HepG2 (cell line): ENCODE results near the gene AGBL2. TPM values are rescaled to one million over a fixed set of nuclear protein-coding genes. Genes with fewer than 3 reads are reported as not detected.

Experiments
- ATAC-seq: fragments of 200-7000 bp; cut with Tn5 transposase; 3 replicates; pipeline ENCODE4 v1.9.1; 2020; ENCODE audit warnings: mild to moderate bottlenecking, moderate library complexity
- BruUV-seq: library from RNA; stranded (reverse); fragments of 400-500 nt; replicated peaks from 2 replicates; lab custom pipeline; 2021; lab: Mats Ljungman, UMichigan
- CTCF ChIA-PET: fragments of 300-600 bp; formaldehyde crosslinking; extraction: SDS; loops from one replicate; lab custom pipeline; 2021; ENCODE audit warnings: low total read pairs, inconsistent platforms, low intra/inter-chr PET ratio; lab: Yijun Ruan, JAX
- POLR2A ChIA-PET: fragments of 350-600 bp; sonication (Branson Sonifier 250); formaldehyde crosslinking; loops from one replicate; lab custom pipeline; 2020; ENCODE audit warnings: antibody characterized with exemption, inconsistent platforms; lab: Yijun Ruan, JAX
- DNase-seq: peaks from one replicate; pipeline ENCODE4 v3.0.0-alpha.2; 2015; ENCODE audit warnings: low spot score
- FAIRE-seq: peaks from 3 replicates; lab custom pipeline; 2011; peaks lifted over from hg19 to GRCh38; lab: Jason Lieb, UNC
- H2AFZ ChIP-seq: one replicate; pipeline ENCODE4 v1.6.1; 2011; ENCODE audit warnings: low read length, inconsistent platforms
- H3K27ac ChIP-seq: fragments of 300-600 bp; 3 replicates; pipeline ENCODE4 v1.8.0; 2011; ENCODE audit warnings: mixed run types, mild to moderate bottlenecking, mixed read lengths, low read length, inconsistent platforms; ENCODE audit not compliant: insufficient read depth; ENCODE audit errors: extremely low read length
- H3K27me3 ChIP-seq, 2 experiments: fragments of 200-600 bp in 1 of 2; 2 replicates in 1 of 2; 3 replicates in 1 of 2; pipeline versions ENCODE4 v1.6.0 to v1.8.0; 2011; ENCODE audit warnings: low read length in 2 of 2, mild to moderate bottlenecking in 2 of 2, moderate library complexity in 2 of 2, inconsistent platforms in 1 of 2; ENCODE audit not compliant: insufficient read depth in 2 of 2, control insufficient read depth in 1 of 2
- H3K36me3 ChIP-seq, 2 experiments: fragments of 200-600 bp in 1 of 2; replicated peaks in 1 of 2; 2 replicates in 1 of 2; 3 replicates in 1 of 2; pipeline versions ENCODE4 v1.5.1 to v1.8.0; 2011; ENCODE audit warnings: low read length in 2 of 2, inconsistent platforms in 1 of 2; ENCODE audit not compliant: insufficient read depth in 2 of 2, control insufficient read depth in 1 of 2
- H3K4me1 ChIP-seq: 2 replicates; pipeline ENCODE4 v1.5.1; 2012; ENCODE audit warnings: low read length, inconsistent platforms; ENCODE audit not compliant: insufficient read depth
- H3K4me2 ChIP-seq: 2 replicates; pipeline ENCODE4 v1.6.0; 2011; ENCODE audit warnings: low read depth, low read length, inconsistent platforms
- H3K4me3 ChIP-seq, 3 experiments: fragments of 200-600 bp in 1 of 3; sonication (generic), shearing (Covaris generic) in 1 of 3; replicated peaks in 1 of 3; 2 replicates each; pipeline ENCODE4 v1.5.1; 2011 to 2016; ENCODE audit warnings: low read length in 3 of 3, inconsistent platforms in 2 of 3, low read depth in 2 of 3, mild to moderate bottlenecking in 2 of 3, control low read depth in 1 of 3, mixed read lengths in 1 of 3; ENCODE audit not compliant: insufficient read depth in 1 of 3
- H3K79me2 ChIP-seq: one replicate; pipeline ENCODE4 v1.6.1; 2011; ENCODE audit warnings: low read length, inconsistent platforms; ENCODE audit not compliant: insufficient read depth
- H3K9ac ChIP-seq: 2 replicates; pipeline ENCODE4 v1.6.0; 2011; ENCODE audit warnings: mild to moderate bottlenecking, low read depth, low read length, inconsistent platforms; ENCODE audit not compliant: insufficient read depth
- H3K9me3 ChIP-seq: 2 replicates; pipeline ENCODE4 v1.5.1; 2012; ENCODE audit warnings: mild to moderate bottlenecking, low read length
- H4K20me1 ChIP-seq: 2 replicates; pipeline ENCODE4 v1.6.0; 2011; ENCODE audit warnings: inconsistent platforms, mild to moderate bottlenecking, low read length, moderate library complexity; ENCODE audit not compliant: insufficient read depth
- ATAD3A ChIP-seq: sonication (generic); formaldehyde crosslinking; IDR thresholded peaks from 2 replicates; pipeline ENCODE4 v1.4.0; 2020; ENCODE audit warnings: missing genetic modification reagents
- CEBPB ChIP-seq: IDR thresholded peaks from 2 replicates; pipeline ENCODE4 v1.6.1; 2011; ENCODE audit warnings: low read depth, low read length, improper control_type of control experiment, borderline replicate concordance
- GFI1 ChIP-seq: sonication (generic); formaldehyde crosslinking; IDR thresholded peaks from 2 replicates; pipeline ENCODE4 v1.5.0; 2020; ENCODE audit warnings: missing genetic modification reagents, mild to moderate bottlenecking, borderline replicate concordance
- HOXA9 ChIP-seq: sonication (generic); formaldehyde crosslinking; IDR thresholded peaks from 2 replicates; pipeline ENCODE4 v1.8.1; 2022; ENCODE audit warnings: missing genetic modification reagents, mild to moderate bottlenecking, moderate library complexity, borderline replicate concordance
- MAFK ChIP-seq, 2 experiments: IDR thresholded peaks in 1 of 2; conservative IDR thresholded peaks in 1 of 2; 2 replicates each; pipeline ENCODE4 v1.6.1; 2011; ENCODE audit warnings: improper control_type of control experiment in 2 of 2, low read length in 2 of 2
- NAIF1 ChIP-seq: sonication (generic); formaldehyde crosslinking; IDR thresholded peaks from 2 replicates; pipeline ENCODE4 v1.5.0; 2020; ENCODE audit warnings: mild to moderate bottlenecking, missing genetic modification reagents, borderline replicate concordance
- ZNF10 ChIP-seq: sonication (generic); formaldehyde crosslinking; IDR thresholded peaks from 2 replicates; pipeline ENCODE4 v1.4.0; 2020; ENCODE audit warnings: mild to moderate bottlenecking, low read depth, missing genetic modification reagents, borderline replicate concordance
- ZNF160 ChIP-seq: sonication (generic); formaldehyde crosslinking; IDR thresholded peaks from 2 replicates; pipeline ENCODE4 v1.8.0; 2022; ENCODE audit warnings: mild to moderate bottlenecking, inconsistent platforms, missing genetic modification reagents
- ZNF224 ChIP-seq: sonication (generic); formaldehyde crosslinking; IDR thresholded peaks from 2 replicates; pipeline ENCODE4 v1.5.0; 2020; ENCODE audit warnings: mild to moderate bottlenecking, missing genetic modification reagents
- ZNF232 ChIP-seq: sonication (generic); formaldehyde crosslinking; IDR thresholded peaks from 2 replicates; pipeline ENCODE4 v1.4.0; 2020; ENCODE audit warnings: missing genetic modification reagents, borderline replicate concordance
- ZNF839 ChIP-seq: sonication (generic); formaldehyde crosslinking; IDR thresholded peaks from 2 replicates; pipeline ENCODE4 v1.4.0; 2020; ENCODE audit warnings: missing genetic modification reagents, mild to moderate bottlenecking, borderline replicate concordance
- ZNF850 ChIP-seq: sonication (generic); formaldehyde crosslinking; conservative IDR thresholded peaks from 2 replicates; pipeline ENCODE4 v1.9.0; 2021; ENCODE audit warnings: mild to moderate bottlenecking, missing genetic modification reagents
- WGBS: methylation state at CpG from one replicate; pipeline ENCODE4 v1.1.6; 2017; ENCODE audit warnings: low lambda C conversion rate; 5-methylcytosine and 5-hydroxymethylcytosine counted together
- in situ Hi-C: cut with HindIII; loops from 2 replicates; pipeline ENCODE4 v1.10.0; 2017; ENCODE audit warnings: low pct_unique_long_range_greater_than_20kb; ENCODE audit not compliant: extremely low pct_ligation_motif_present
- intact Hi-C: fragments of 100-400 bp; cut with micrococcal nuclease; formaldehyde crosslinking; loops from one replicate; pipeline ENCODE4 v1.10.0; 2022; ENCODE audit not compliant: unreplicated experiment
- polyA plus RNA-seq, 8 experiments: library from polyadenylated mRNA; depleted of rRNA in 3 of 8; stranded (reverse) in 7 of 8; unstranded in 1 of 8; fragments of >200 nt; fragmentation: Illumina TruSeq in 4 of 8; extraction: Trizol in 4 of 8; gene quantifications; 2 replicates each; pipeline versions ENCODE4 v1.2.1 to v1.2.3, GENCODE V29; 2011 to 2016; ENCODE audit warnings: low read depth in 4 of 8, missing spikeins in 1 of 8, mixed read lengths in 1 of 8; ENCODE audit not compliant: insufficient read depth in 1 of 8
- total RNA-seq, 5 experiments: library from RNA; depleted of rRNA; stranded (reverse); fragments of >200 nt; fragmentation: Illumina TruSeq; extraction: Trizol; gene quantifications; 2 replicates each; pipeline ENCODE4 v1.2.3, GENCODE V29; 2016; ENCODE audit warnings: low read depth in 1 of 5
- TF ChIP-seq, protein P1 (sequence below): sonication (generic); formaldehyde crosslinking; IDR thresholded peaks from 2 replicates; pipeline ENCODE4 v1.4.0; 2020; ENCODE audit warnings: missing genetic modification reagents
- TF ChIP-seq, protein P2 (sequence below): sonication (generic); formaldehyde crosslinking; IDR thresholded peaks from 2 replicates; pipeline ENCODE4 v1.8.0; 2022; ENCODE audit warnings: low read depth, missing genetic modification reagents

Gene AGBL2
- total and polyA plus RNA-seq, 2 of the 13 experiments (the other 11 are each of a cell fraction or from before 2014, with no cell fraction given): 1.6 to 5.7 TPM

DNA sequence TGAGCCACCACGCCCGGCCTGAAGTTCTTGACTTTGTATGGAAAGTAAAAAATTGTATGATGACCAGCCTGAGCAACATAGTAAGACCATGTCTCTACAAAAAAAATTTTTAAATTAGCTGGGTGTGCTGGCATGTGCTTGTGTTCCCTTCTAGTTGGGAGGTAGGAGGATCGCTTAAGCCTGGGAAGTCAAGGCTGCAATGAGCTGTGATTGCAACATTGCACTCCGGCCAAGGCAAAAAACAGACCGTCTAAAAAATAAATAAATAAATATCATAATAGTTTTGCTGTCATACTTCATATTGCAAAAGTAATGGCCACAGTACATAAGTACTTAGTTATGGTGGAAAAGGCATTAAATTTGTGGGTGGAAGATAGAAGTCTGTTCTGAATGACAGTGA, 3.4 kb downstream of the AGBL2 start:
- Histone ChIP-seq H3K9ac (no peak overlapping the region), H3K4me3 (no peak overlapping the region), H3K4me1 (peaks cover 22% of the 10 kb centered on the region), H3K27ac (no peak overlapping the region), H3K36me3 (no peaks in the 10 kb centered on the region), H3K27me3 (no peaks in the 10 kb centered on the region), H3K9me3 (no peaks in the 10 kb centered on the region), H2AFZ (no peak overlapping the region), H4K20me1 (no peaks in the 10 kb centered on the region), H3K79me2 (no peaks in the 10 kb centered on the region), H3K4me2 (no peak overlapping the region)
- in situ Hi-C loops: no loop called here
- intact Hi-C loops: no loop called here
- FAIRE-seq (no peak), ATAC-seq (no peak), DNase-seq (no peak)
- WGBS: 75% methylated on average over 5 of the region's 5 CpGs
- ChIA-PET CTCF (no interaction called here), POLR2A (no interaction called here)
- no TSS peak for BruUV-seq
- TF ChIP-seq NAIF1: no peak
- TF ChIP-seq CEBPB: peak; percentile 38; the same call in 1 of the 2 replicates

DNA sequence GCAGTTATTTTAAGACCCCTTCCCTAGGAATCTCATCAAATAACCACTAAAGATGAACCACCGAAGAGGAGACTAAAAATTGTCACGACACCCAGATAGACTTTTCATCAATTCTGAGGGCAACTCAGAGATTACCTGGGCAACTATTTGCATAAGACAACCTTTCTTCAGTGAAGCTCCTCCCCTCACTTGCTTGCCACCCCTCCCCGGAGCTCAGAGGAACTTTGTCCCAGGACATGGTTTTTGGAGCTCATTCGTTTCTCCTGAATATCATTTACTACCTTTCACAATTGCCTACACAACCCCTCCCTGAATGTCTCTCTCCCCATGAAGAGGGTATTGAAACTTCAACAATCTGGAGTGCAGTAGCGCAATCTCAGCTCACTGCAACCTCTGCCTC, 3.9 kb downstream of the AGBL2 start:
- ATAC-seq (no peak), DNase-seq (no peak), FAIRE-seq (no peak)
- Histone ChIP-seq H3K36me3 (no peaks in the 10 kb centered on the region), H3K79me2 (no peaks in the 10 kb centered on the region), H3K27ac (no peak overlapping the region), H3K9ac (no peak overlapping the region), H4K20me1 (no peaks in the 10 kb centered on the region), H3K9me3 (no peaks in the 10 kb centered on the region), H3K27me3 (no peaks in the 10 kb centered on the region), H3K4me3 (no peak overlapping the region), H2AFZ (no peak overlapping the region), H3K4me2 (no peak overlapping the region), H3K4me1 (peaks cover 22% of the 10 kb centered on the region)
- ChIA-PET CTCF (no interaction called here), POLR2A (no interaction called here)
- 74% methylated on average over 5 of the region's 5 CpGs for WGBS
- intact Hi-C loops (no loop called here), in situ Hi-C loops (no loop called here)
- no TSS peak for BruUV-seq
- TF ChIP-seq HOXA9 (no peak), ZNF10 (no peak), ZNF839 (CRISPR knock-in tag) (no peak), ZNF850 (CRISPR knock-in tag) (no peak), ATAD3A (CRISPR knock-in tag) (no peak), ZNF224 (CRISPR knock-in tag) (no peak), GFI1 (CRISPR knock-in tag) (no peak), ZNF232 (no peak), MAFK (conservative IDR thresholded peaks at IDR 0.05 in 1 of 2, IDR thresholded peaks at IDR 0.05 in 1 of 2; ENCODE audit: low read length in 2 of 2) (no peak), ZNF160 (CRISPR knock-in tag) (no peak)
- TF ChIP-seq, protein P1, sequence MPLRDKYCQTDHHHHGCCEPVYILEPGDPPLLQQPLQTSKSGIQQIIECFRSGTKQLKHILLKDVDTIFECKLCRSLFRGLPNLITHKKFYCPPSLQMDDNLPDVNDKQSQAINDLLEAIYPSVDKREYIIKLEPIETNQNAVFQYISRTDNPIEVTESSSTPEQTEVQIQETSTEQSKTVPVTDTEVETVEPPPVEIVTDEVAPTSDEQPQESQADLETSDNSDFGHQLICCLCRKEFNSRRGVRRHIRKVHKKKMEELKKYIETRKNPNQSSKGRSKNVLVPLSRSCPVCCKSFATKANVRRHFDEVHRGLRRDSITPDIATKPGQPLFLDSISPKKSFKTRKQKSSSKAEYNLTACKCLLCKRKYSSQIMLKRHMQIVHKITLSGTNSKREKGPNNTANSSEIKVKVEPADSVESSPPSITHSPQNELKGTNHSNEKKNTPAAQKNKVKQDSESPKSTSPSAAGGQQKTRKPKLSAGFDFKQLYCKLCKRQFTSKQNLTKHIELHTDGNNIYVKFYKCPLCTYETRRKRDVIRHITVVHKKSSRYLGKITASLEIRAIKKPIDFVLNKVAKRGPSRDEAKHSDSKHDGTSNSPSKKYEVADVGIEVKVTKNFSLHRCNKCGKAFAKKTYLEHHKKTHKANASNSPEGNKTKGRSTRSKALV (CRISPR knock-in tag): no peak
- TF ChIP-seq, protein P2, sequence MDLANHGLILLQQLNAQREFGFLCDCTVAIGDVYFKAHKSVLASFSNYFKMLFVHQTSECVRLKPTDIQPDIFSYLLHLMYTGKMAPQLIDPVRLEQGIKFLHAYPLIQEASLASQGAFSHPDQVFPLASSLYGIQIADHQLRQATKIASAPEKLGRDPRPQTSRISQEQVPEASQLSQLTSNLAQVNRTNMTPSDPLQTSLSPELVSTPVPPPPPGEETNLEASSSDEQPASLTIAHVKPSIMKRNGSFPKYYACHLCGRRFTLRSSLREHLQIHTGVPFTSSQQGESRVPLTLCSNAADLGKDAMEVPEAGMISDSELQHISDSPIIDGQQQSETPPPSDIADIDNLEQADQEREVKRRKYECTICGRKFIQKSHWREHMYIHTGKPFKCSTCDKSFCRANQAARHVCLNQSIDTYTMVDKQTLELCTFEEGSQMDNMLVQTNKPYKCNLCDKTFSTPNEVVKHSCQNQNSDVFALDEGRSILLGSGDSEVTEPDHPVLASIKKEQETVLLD (CRISPR knock-in tag): no peak
